H1 (cell line): ENCODE data around the gene AP1S1. TPM values are rescaled to one million over a fixed set of nuclear protein-coding genes. Genes with fewer than 3 reads are reported as not detected.

Experiments
- RAD21 ChIP-seq, 2 experiments: IDR thresholded peaks in 1 of 2; conservative IDR thresholded peaks in 1 of 2; 2 replicates each; pipeline ENCODE4 v1.6.1; 2011; ENCODE audit warnings: low read depth in 2 of 2, low read length in 2 of 2, improper control_type of control experiment in 1 of 2, inconsistent platforms in 1 of 2, mild to moderate bottlenecking in 1 of 2, moderate library complexity in 1 of 2
- RBBP5 ChIP-seq: IDR thresholded peaks from 2 replicates; pipeline ENCODE4 v1.7.1; 2012; ENCODE audit warnings: low read depth, mild to moderate bottlenecking, inconsistent platforms, low read length, moderate library complexity, borderline replicate concordance
- SUZ12 ChIP-seq: fragments of 200-600 bp; sonication (generic); IDR thresholded peaks from 2 replicates; pipeline ENCODE4 v1.6.1; 2012; ENCODE audit warnings: mild to moderate bottlenecking, inconsistent platforms, low read length, moderate library complexity, mixed read lengths
- polyA plus RNA-seq, 7 experiments: library from polyadenylated mRNA; depleted of rRNA in 3 of 7; stranded (reverse) in 5 of 7; unstranded in 2 of 7; fragments of >200 nt in 5 of 7; fragments of 200-250 nt in 2 of 7; gene quantifications; 1 replicate in 5 of 7; 2 replicates in 1 of 7; 4 replicates in 1 of 7; pipeline versions ENCODE4 v1.2.1 to v1.2.3, GENCODE V29; 2011 to 2013; ENCODE audit warnings: missing spikeins in 2 of 7, mixed read lengths in 2 of 7
- total RNA-seq: library from RNA; stranded (reverse); fragmentation: NEBNext Ultra II Directional; extraction: Animal tissue kit (Norgen Biotek cat#: 25700); gene quantifications from 2 replicates; pipeline ENCODE4 v1.2.1, GENCODE V29; 2021
- TF ChIP-seq, protein P1 (sequence below): fragments of 300-600 bp; sonication (generic); IDR thresholded peaks from 2 replicates; pipeline ENCODE4 v1.7.1; 2012; ENCODE audit warnings: low read length, moderate library complexity, mild to moderate bottlenecking, inconsistent platforms; ENCODE audit not compliant: insufficient replicate concordance
- TF ChIP-seq, protein P2 (sequence below): IDR thresholded peaks from 2 replicates; pipeline ENCODE4 v1.6.1; 2012; ENCODE audit warnings: low read length, inconsistent platforms

Gene AP1S1
- total and polyA plus RNA-seq, 2 of the 8 experiments (the other 6 are each of a cell fraction or from before 2014, with no cell fraction given), result 56.1 to 59.3 TPM

DNA sequence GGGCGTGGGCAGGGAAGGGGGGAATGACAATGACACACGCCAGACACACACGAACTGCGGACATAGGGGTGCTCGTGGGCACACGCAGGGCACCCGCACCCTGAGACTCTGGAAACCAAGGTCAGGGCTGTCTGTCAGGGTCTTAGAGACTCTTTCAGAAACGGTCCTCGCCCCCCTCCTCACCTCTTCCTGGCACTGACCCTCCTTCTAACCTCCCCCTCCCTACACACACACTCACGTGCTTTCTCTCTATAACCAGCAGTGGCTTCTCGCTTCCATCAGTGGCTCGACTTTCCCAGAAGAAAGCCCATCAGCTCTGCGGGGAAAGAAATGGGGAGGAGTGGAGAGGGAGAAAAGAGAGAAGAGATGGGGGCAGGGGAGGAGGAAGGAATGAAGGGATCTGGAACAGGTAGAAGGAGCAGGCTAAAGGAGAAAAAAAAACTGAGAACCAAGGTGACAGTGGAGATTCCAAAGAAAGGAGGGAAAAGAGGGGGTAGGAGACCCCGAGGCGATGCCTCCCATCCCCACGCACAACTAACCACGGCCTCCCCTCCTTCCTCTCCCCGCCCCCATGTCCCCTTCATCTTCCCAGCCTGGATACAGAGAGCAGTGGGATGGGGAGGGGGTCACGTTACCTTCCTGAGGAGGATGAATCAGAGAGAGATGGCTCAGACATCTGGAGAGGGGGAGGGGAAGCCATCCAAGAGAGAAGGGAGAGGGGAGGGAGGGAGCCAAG lies 12.8 kb downstream of the AP1S1 start (continued):
- TF ChIP-seq, protein P1, sequence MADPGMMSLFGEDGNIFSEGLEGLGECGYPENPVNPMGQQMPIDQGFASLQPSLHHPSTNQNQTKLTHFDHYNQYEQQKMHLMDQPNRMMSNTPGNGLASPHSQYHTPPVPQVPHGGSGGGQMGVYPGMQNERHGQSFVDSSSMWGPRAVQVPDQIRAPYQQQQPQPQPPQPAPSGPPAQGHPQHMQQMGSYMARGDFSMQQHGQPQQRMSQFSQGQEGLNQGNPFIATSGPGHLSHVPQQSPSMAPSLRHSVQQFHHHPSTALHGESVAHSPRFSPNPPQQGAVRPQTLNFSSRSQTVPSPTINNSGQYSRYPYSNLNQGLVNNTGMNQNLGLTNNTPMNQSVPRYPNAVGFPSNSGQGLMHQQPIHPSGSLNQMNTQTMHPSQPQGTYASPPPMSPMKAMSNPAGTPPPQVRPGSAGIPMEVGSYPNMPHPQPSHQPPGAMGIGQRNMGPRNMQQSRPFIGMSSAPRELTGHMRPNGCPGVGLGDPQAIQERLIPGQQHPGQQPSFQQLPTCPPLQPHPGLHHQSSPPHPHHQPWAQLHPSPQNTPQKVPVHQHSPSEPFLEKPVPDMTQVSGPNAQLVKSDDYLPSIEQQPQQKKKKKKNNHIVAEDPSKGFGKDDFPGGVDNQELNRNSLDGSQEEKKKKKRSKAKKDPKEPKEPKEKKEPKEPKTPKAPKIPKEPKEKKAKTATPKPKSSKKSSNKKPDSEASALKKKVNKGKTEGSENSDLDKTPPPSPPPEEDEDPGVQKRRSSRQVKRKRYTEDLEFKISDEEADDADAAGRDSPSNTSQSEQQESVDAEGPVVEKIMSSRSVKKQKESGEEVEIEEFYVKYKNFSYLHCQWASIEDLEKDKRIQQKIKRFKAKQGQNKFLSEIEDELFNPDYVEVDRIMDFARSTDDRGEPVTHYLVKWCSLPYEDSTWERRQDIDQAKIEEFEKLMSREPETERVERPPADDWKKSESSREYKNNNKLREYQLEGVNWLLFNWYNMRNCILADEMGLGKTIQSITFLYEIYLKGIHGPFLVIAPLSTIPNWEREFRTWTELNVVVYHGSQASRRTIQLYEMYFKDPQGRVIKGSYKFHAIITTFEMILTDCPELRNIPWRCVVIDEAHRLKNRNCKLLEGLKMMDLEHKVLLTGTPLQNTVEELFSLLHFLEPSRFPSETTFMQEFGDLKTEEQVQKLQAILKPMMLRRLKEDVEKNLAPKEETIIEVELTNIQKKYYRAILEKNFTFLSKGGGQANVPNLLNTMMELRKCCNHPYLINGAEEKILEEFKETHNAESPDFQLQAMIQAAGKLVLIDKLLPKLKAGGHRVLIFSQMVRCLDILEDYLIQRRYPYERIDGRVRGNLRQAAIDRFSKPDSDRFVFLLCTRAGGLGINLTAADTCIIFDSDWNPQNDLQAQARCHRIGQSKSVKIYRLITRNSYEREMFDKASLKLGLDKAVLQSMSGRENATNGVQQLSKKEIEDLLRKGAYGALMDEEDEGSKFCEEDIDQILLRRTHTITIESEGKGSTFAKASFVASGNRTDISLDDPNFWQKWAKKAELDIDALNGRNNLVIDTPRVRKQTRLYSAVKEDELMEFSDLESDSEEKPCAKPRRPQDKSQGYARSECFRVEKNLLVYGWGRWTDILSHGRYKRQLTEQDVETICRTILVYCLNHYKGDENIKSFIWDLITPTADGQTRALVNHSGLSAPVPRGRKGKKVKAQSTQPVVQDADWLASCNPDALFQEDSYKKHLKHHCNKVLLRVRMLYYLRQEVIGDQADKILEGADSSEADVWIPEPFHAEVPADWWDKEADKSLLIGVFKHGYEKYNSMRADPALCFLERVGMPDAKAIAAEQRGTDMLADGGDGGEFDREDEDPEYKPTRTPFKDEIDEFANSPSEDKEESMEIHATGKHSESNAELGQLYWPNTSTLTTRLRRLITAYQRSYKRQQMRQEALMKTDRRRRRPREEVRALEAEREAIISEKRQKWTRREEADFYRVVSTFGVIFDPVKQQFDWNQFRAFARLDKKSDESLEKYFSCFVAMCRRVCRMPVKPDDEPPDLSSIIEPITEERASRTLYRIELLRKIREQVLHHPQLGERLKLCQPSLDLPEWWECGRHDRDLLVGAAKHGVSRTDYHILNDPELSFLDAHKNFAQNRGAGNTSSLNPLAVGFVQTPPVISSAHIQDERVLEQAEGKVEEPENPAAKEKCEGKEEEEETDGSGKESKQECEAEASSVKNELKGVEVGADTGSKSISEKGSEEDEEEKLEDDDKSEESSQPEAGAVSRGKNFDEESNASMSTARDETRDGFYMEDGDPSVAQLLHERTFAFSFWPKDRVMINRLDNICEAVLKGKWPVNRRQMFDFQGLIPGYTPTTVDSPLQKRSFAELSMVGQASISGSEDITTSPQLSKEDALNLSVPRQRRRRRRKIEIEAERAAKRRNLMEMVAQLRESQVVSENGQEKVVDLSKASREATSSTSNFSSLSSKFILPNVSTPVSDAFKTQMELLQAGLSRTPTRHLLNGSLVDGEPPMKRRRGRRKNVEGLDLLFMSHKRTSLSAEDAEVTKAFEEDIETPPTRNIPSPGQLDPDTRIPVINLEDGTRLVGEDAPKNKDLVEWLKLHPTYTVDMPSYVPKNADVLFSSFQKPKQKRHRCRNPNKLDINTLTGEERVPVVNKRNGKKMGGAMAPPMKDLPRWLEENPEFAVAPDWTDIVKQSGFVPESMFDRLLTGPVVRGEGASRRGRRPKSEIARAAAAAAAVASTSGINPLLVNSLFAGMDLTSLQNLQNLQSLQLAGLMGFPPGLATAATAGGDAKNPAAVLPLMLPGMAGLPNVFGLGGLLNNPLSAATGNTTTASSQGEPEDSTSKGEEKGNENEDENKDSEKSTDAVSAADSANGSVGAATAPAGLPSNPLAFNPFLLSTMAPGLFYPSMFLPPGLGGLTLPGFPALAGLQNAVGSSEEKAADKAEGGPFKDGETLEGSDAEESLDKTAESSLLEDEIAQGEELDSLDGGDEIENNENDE, result no peak
- no peak for TF ChIP-seq SUZ12
- no peak for TF ChIP-seq RAD21 (IDR thresholded peaks at IDR 0.05 in 1 of 2, conservative IDR thresholded peaks at IDR 0.05 in 1 of 2; ENCODE audit: low read depth in 2 of 2, low read length in 2 of 2)
- TF ChIP-seq RBBP5, result no peak
- TF ChIP-seq, protein P2, sequence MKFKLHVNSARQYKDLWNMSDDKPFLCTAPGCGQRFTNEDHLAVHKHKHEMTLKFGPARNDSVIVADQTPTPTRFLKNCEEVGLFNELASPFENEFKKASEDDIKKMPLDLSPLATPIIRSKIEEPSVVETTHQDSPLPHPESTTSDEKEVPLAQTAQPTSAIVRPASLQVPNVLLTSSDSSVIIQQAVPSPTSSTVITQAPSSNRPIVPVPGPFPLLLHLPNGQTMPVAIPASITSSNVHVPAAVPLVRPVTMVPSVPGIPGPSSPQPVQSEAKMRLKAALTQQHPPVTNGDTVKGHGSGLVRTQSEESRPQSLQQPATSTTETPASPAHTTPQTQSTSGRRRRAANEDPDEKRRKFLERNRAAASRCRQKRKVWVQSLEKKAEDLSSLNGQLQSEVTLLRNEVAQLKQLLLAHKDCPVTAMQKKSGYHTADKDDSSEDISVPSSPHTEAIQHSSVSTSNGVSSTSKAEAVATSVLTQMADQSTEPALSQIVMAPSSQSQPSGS, result no peak
